Cardiac muscle cell (in vitro differentiated cells and primary cell): ENCODE measurements around the gene ACACA. TPM values are rescaled to one million over a fixed set of nuclear protein-coding genes. Genes with fewer than 3 reads are reported as not detected.

Experiments used
- DNase-seq, 2 donors: peaks; one replicate each; pipeline versions ENCODE4 v3.0.0 to v3.0.0-alpha.2; 2010 to 2017; ENCODE audit warnings: low read depth in 1 of 2, low spot score in 1 of 2
- H3K27ac ChIP-seq: fragments of 200-600 bp; sonication (generic); 2 replicates; pipeline ENCODE4 v1.5.1; 2016
- H3K27me3 ChIP-seq: fragments of 200-600 bp; sonication (generic); 2 replicates; pipeline ENCODE4 v1.6.0; 2016; ENCODE audit warnings: control low read depth
- H3K36me3 ChIP-seq: fragments of 200-600 bp; sonication (generic); 2 replicates; pipeline ENCODE4 v1.5.1; 2016; ENCODE audit warnings: control low read depth
- H3K4me1 ChIP-seq: fragments of 200-600 bp; sonication (generic); 2 replicates; pipeline ENCODE4 v1.8.1; 2017; ENCODE audit warnings: low read depth, mild to moderate bottlenecking, mixed run types
- H3K4me3 ChIP-seq: fragments of 200-600 bp; sonication (generic); 2 replicates; pipeline ENCODE4 v1.5.1; 2016; ENCODE audit warnings: mild to moderate bottlenecking
- H3K9me3 ChIP-seq: fragments of 200-600 bp; sonication (generic); 2 replicates; pipeline ENCODE4 v1.5.1; 2017; ENCODE audit warnings: low read depth, mild to moderate bottlenecking, control low read depth
- CTCF ChIP-seq: IDR thresholded peaks from 2 replicates; pipeline ENCODE4 v1.5.1; 2012; ENCODE audit warnings: low read depth, mild to moderate bottlenecking, low read length
- polyA plus RNA-seq: library from polyadenylated mRNA; unstranded; fragments of >200 nt; fragmentation: Nextera tagmentation; extraction: Ambion mirVana; gene quantifications from 2 replicates; pipeline ENCODE4 v1.2.1, GENCODE V29; 2016
- total RNA-seq: library from RNA; depleted of rRNA; stranded (reverse); fragments of >200 nt; gene quantifications from 2 replicates; pipeline ENCODE4 v1.2.3, GENCODE V29; 2016

ACACA gene
- total and polyA plus RNA-seq, 2 experiments from 2014 or later: 42.5 to 47.6 TPM

GRCh38 chr17:37318931-37319594 is 87.6 kb downstream of the ACACA start:
- H3K36me3 ChIP-seq: no peaks in the 10 kb centered on the region
- no peak for DNase-seq
- no peaks in the 10 kb centered on the region for H3K4me1 ChIP-seq
- H3K27me3 ChIP-seq: no peaks in the 10 kb centered on the region
- no peak overlapping the region for H3K4me3 ChIP-seq
- TF ChIP-seq CTCF: no peak
- no peaks in the 10 kb centered on the region for H3K9me3 ChIP-seq
- H3K27ac ChIP-seq: no peak overlapping the region

GRCh38 chr17:37317867-37318266 is 88.8 kb downstream of the ACACA start:
- Histone ChIP-seq H3K36me3 (no peaks in the 10 kb centered on the region), H3K4me3 (no peak overlapping the region), H3K4me1 (no peaks in the 10 kb centered on the region), H3K9me3 (no peaks in the 10 kb centered on the region), H3K27ac (no peak overlapping the region), H3K27me3 (no peaks in the 10 kb centered on the region)
- no peak for DNase-seq
- TF ChIP-seq CTCF: no peak

- no peaks in the 10 kb centered on the region for H3K27me3 ChIP-seq
- DNase-seq: no peak
- H3K27ac ChIP-seq: no peak overlapping the region
- no peaks in the 10 kb centered on the region for H3K36me3 ChIP-seq
- H3K4me3 ChIP-seq: no peak overlapping the region
- H3K4me1 ChIP-seq: no peaks in the 10 kb centered on the region
- no peaks in the 10 kb centered on the region for H3K9me3 ChIP-seq
- TF ChIP-seq CTCF: no peak
Observed at GRCh38 chr17:37315601-37316000, 91.0 kb downstream of the ACACA start.

- Histone ChIP-seq H3K27me3 (no peaks in the 10 kb centered on the region), H3K9me3 (no peaks in the 10 kb centered on the region), H3K4me3 (no peak overlapping the region), H3K4me1 (no peaks in the 10 kb centered on the region), H3K36me3 (peaks cover 1% of the 10 kb centered on the region), H3K27ac (no peak overlapping the region)
- no peak for TF ChIP-seq CTCF
- no peak for DNase-seq
Observed at GRCh38 chr17:37312137-37312923, 94.3 kb downstream of the ACACA start.

GRCh38 chr17:37310940-37311339 is 95.7 kb downstream of the ACACA start:
- DNase-seq: no peak
- Histone ChIP-seq H3K4me1 (no peaks in the 10 kb centered on the region), H3K27me3 (no peaks in the 10 kb centered on the region), H3K36me3 (peaks cover 7% of the 10 kb centered on the region), H3K27ac (no peak overlapping the region), H3K9me3 (no peaks in the 10 kb centered on the region), H3K4me3 (no peak overlapping the region)
- TF ChIP-seq CTCF: no peak
